ENCODE results near the gene TRMT2A. TPM values are rescaled to one million over a fixed set of nuclear protein-coding genes. Genes with fewer than 3 reads are reported as not detected.
"Not testable (repeated sequence)": the region's sequence is repeated elsewhere in the genome, so short reads cannot be mapped to it uniquely, and the experiment has no call there.

The TRMT2A gene
- total RNA-seq, 1 donor from 2014 or later = 24.3 TPM

GRCh38 chr22:20165421-20165820, 48.4 kb upstream of the TRMT2A start:
- Mint-ChIP-seq H3K4me1 (peaks cover 1% of the 10 kb centered on the region), H3K9me3 (peaks cover 3% of the 10 kb centered on the region), H3K36me3 (no peaks in the 10 kb centered on the region), H3K4me3 (no peak overlapping the region), H3K27ac (no peak overlapping the region), H3K27me3 (ENCODE audit: insufficient read depth, low read depth) (peaks cover 4% of the 10 kb centered on the region)
- no peak overlapping the region for H2AFZ ChIP-seq (replicated peaks)
- H3K27ac ChIP-seq = no peak overlapping the region
- no peaks in the 10 kb centered on the region for H3K9me3 ChIP-seq (ENCODE audit: low read depth)
- H3K4me3 ChIP-seq = no peak overlapping the region
- no peaks in the 10 kb centered on the region for H3K79me2 ChIP-seq (ENCODE audit: low read depth)
- H3K27me3 ChIP-seq = no peaks in the 10 kb centered on the region
- DNase-seq (ENCODE audit: low spot score) = no peak
- no peak overlapping the region for H3K9ac ChIP-seq
- TF ChIP-seq EZH2phosphoT487 (IDR thresholded peaks at IDR 0.05) (no peak), CTCF (IDR thresholded peaks at IDR 0.05) (no peak), EZH2 (IDR thresholded peaks at IDR 0.05) (no peak)
- H4K20me1 ChIP-seq (ENCODE audit: low read depth) = no peaks in the 10 kb centered on the region
- H3K4me1 ChIP-seq = no peaks in the 10 kb centered on the region
- H3K4me2 ChIP-seq = no peak overlapping the region
- H3F3A ChIP-seq (ENCODE audit: low read depth) = no peaks in the 10 kb centered on the region
- no peaks in the 10 kb centered on the region for H3K36me3 ChIP-seq

GRCh38 chr22:20164863-20165262, 47.8 kb upstream of the TRMT2A start:
- H3K27ac ChIP-seq = no peak overlapping the region
- H3K4me1 Mint-ChIP-seq = no peaks in the 10 kb centered on the region
- H3K27me3 ChIP-seq = no peaks in the 10 kb centered on the region
- H3K9me3 Mint-ChIP-seq = peaks cover 3% of the 10 kb centered on the region
- no peak overlapping the region for H3K9ac ChIP-seq
- no peak overlapping the region for H3K27ac Mint-ChIP-seq
- H3K4me2 ChIP-seq = no peak overlapping the region
- peaks cover 4% of the 10 kb centered on the region for H3K27me3 Mint-ChIP-seq (ENCODE audit: insufficient read depth, low read depth)
- H3K36me3 Mint-ChIP-seq = no peaks in the 10 kb centered on the region
- no peaks in the 10 kb centered on the region for H3K9me3 ChIP-seq (ENCODE audit: low read depth)
- no peak for DNase-seq (ENCODE audit: low spot score)
- H3K4me1 ChIP-seq = no peaks in the 10 kb centered on the region
- H2AFZ ChIP-seq (replicated peaks) = no peak overlapping the region
- TF ChIP-seq EZH2 (IDR thresholded peaks at IDR 0.05) (no peak), CTCF (IDR thresholded peaks at IDR 0.05) (no peak), EZH2phosphoT487 (IDR thresholded peaks at IDR 0.05) (no peak)
- H4K20me1 ChIP-seq (ENCODE audit: low read depth) = no peaks in the 10 kb centered on the region
- H3K79me2 ChIP-seq (ENCODE audit: low read depth) = no peaks in the 10 kb centered on the region
- no peak overlapping the region for H3K4me3 Mint-ChIP-seq
- H3K36me3 ChIP-seq = no peaks in the 10 kb centered on the region
- no peak overlapping the region for H3K4me3 ChIP-seq
- H3F3A ChIP-seq (ENCODE audit: low read depth) = no peaks in the 10 kb centered on the region

- Mint-ChIP-seq H3K9me3 (peaks cover 3% of the 10 kb centered on the region), H3K27me3 (ENCODE audit: insufficient read depth, low read depth) (peaks cover 4% of the 10 kb centered on the region), H3K4me1 (peaks cover 18% of the 10 kb centered on the region), H3K36me3 (no peaks in the 10 kb centered on the region), H3K27ac (no peak overlapping the region), H3K4me3 (no peak overlapping the region)
- H3K9ac ChIP-seq = no peak overlapping the region
- no peaks in the 10 kb centered on the region for H4K20me1 ChIP-seq (ENCODE audit: low read depth)
- H3K4me2 ChIP-seq = no peak overlapping the region
- H3K9me3 ChIP-seq (ENCODE audit: low read depth) = no peaks in the 10 kb centered on the region
- no peaks in the 10 kb centered on the region for H3K27me3 ChIP-seq
- no peaks in the 10 kb centered on the region for H3K4me1 ChIP-seq
- DNase-seq (ENCODE audit: low spot score) = no peak
- H2AFZ ChIP-seq (replicated peaks) = no peak overlapping the region
- no peaks in the 10 kb centered on the region for H3K79me2 ChIP-seq (ENCODE audit: low read depth)
- no peak overlapping the region for H3K27ac ChIP-seq
- no peaks in the 10 kb centered on the region for H3F3A ChIP-seq (ENCODE audit: low read depth)
- no peaks in the 10 kb centered on the region for H3K36me3 ChIP-seq
- H3K4me3 ChIP-seq = no peak overlapping the region
- TF ChIP-seq CTCF (IDR thresholded peaks at IDR 0.05) (no peak), EZH2phosphoT487 (IDR thresholded peaks at IDR 0.05) (no peak), EZH2 (IDR thresholded peaks at IDR 0.05) (no peak)
Observed at GRCh38 chr22:20160041-20160440, 43.0 kb upstream of the TRMT2A start.

GRCh38 chr22:20159531-20159930, 42.5 kb upstream of the TRMT2A start:
- not testable (repeated sequence) for H3K36me3 ChIP-seq; H3F3A ChIP-seq (ENCODE audit: low read depth); H3K27me3 Mint-ChIP-seq (ENCODE audit: insufficient read depth, low read depth); DNase-seq (ENCODE audit: low spot score); H3K4me3 ChIP-seq; H3K4me2 ChIP-seq; H3K4me3 Mint-ChIP-seq; H4K20me1 ChIP-seq (ENCODE audit: low read depth); H3K4me1 ChIP-seq; H3K27me3 ChIP-seq; H3K27ac ChIP-seq; H3K36me3 Mint-ChIP-seq; H3K27ac Mint-ChIP-seq; H3K9ac ChIP-seq; H3K79me2 ChIP-seq (ENCODE audit: low read depth); H3K9me3 ChIP-seq (ENCODE audit: low read depth); H3K9me3 Mint-ChIP-seq
- H2AFZ ChIP-seq (replicated peaks) = peak overlapping the region; percentile 42
- peaks cover 20% of the 10 kb centered on the region for H3K4me1 Mint-ChIP-seq
